Testis (tissue), 3 donors: ENCODE data around the gene CENPO. TPM values are rescaled to one million over a fixed set of nuclear protein-coding genes. Genes with fewer than 3 reads are reported as not detected.

Experiments
- DNase-seq: peaks from one replicate; pipeline ENCODE4 v3.0.0-alpha.2; 2019
- H3K27ac ChIP-seq, 2 donors: fragments of 200-600 bp; sonication (generic); one replicate each; pipeline ENCODE4 v1.5.1; 2019
- H3K27me3 ChIP-seq: fragments of 200-600 bp; sonication (generic); one replicate; pipeline ENCODE4 v1.5.1; 2019
- H3K36me3 ChIP-seq: fragments of 200-600 bp; sonication (generic); one replicate; pipeline ENCODE4 v1.5.1; 2017; ENCODE audit warnings: low read depth; ENCODE audit errors: missing control alignments
- H3K4me1 ChIP-seq: fragments of 200-600 bp; sonication (generic); one replicate; pipeline ENCODE4 v1.5.1; 2019
- H3K4me3 ChIP-seq, 2 donors: fragments of 200-600 bp; sonication (generic); one replicate each; pipeline ENCODE4 v1.5.1; 2017 to 2019
- H3K9me3 ChIP-seq: fragments of 200-600 bp; sonication (generic); one replicate; pipeline ENCODE4 v1.5.1; 2017
- CTCF ChIP-seq, 3 experiments: fragments of 450-650 bp in 2 of 3; fragments of 200-600 bp in 1 of 3; sonication (generic) in 1 of 3; IDR thresholded peaks; one replicate each; pipeline ENCODE4 v1.5.1; 2016 to 2019; ENCODE audit warnings: antibody characterized with exemption in 3 of 3, mild to moderate bottlenecking in 2 of 3, moderate library complexity in 1 of 3
- POLR2A ChIP-seq: fragments of 450-650 bp; IDR thresholded peaks from one replicate; pipeline ENCODE4 v1.6.1; 2017; ENCODE audit warnings: antibody characterized with exemption, mild to moderate bottlenecking, moderate library complexity
- WGBS, 2 donors: methylation state at CpG; one replicate each; pipeline ENCODE4 v1.1.5; 2018; 5-methylcytosine and 5-hydroxymethylcytosine counted together
- intact Hi-C: fragments of 100-400 bp; cut with DNase I; formaldehyde crosslinking; loops from one replicate; pipeline ENCODE4 v1.15.1; 2023; ENCODE audit warnings: low total_unique reads
- polyA plus RNA-seq: library from polyadenylated mRNA; stranded (reverse); fragments of 350-450 nt; fragmentation: Illumina TruSeq; extraction: RNeasy Lipid Tissue Mini Kit (QIAGEN cat#74804); gene quantifications from one replicate; pipeline ENCODE4 v1.2.3, GENCODE V29; 2014; ENCODE audit warnings: low read depth, low replicate concordance; ENCODE audit not compliant: insufficient read depth
- total RNA-seq, 2 donors: library from RNA; depleted of rRNA; stranded (reverse); fragments of >200 nt; gene quantifications; one replicate each; pipeline ENCODE4 v1.2.3, GENCODE V29; 2016

The CENPO gene
- total and polyA plus RNA-seq, 3 donors from 2014 or later = 27.1 to 41.2 (median 32.8) TPM

GRCh38 chr2:24842081-24843050 lies 49.1 kb downstream of the CENPO start:
- Histone ChIP-seq H3K4me1 (no peaks in the 10 kb centered on the region), H3K4me3 (no peak overlapping the region), H3K9me3 (no peaks in the 10 kb centered on the region), H3K27ac (no peak overlapping the region), H3K36me3 (no peaks in the 10 kb centered on the region), H3K27me3 (no peaks in the 10 kb centered on the region)
- TF ChIP-seq POLR2A (no peak), CTCF (IDR thresholded peaks at IDR 0.05) (no peak)
- intact Hi-C loops = no loop called here
- 96% methylated on average over 34 to 39 of the region's 39 CpGs for WGBS, 2 donors
- no peak for DNase-seq

- no peak overlapping the region for H3K27ac ChIP-seq
- H3K4me3 ChIP-seq = no peak overlapping the region
- no peaks in the 10 kb centered on the region for H3K27me3 ChIP-seq
- intact Hi-C loops = no loop called here
- WGBS, 2 donors = 94 to 98% methylated on average over 12 of the region's 12 CpGs
- H3K4me1 ChIP-seq = no peaks in the 10 kb centered on the region
- no peaks in the 10 kb centered on the region for H3K36me3 ChIP-seq
- no peak for DNase-seq
- TF ChIP-seq CTCF (IDR thresholded peaks at IDR 0.05) (no peak), POLR2A (no peak)
- no peaks in the 10 kb centered on the region for H3K9me3 ChIP-seq
These were observed 50.2 kb downstream of the CENPO start for GRCh38 chr2:24843330-24843860.

DNA sequence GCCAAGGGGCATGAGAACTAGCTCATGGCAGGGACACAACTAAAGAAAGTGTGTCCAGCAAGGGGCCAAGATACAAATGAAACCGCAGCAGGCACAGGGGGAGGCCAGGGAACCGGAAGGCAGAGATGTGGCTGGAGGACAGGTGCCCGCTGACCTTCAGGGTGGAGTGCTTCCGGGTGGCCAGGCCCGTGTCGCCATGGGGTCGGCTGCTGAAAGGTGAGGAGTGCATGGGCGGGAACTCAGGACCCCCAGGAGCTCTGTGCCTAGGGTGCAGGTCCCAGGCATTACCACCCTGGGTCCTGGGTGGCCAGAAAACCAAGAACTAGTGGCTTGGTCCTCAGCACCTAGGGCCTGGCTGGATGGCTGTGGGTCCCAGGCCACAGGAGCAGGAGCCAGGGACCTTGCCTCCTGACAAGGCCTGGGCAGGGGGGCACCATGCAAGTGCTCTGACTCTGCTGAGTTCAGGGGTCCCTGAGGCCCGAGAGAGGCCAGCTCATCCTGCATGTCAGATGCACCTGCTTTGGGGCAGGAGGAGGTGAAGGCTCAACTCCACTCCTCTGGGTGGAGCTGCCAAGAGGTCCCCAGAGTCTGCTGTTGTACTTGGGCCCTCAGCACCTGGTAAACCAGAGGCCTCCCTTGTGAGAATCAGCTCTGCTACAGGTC lies 50.9 kb downstream of the CENPO start:
- Histone ChIP-seq H3K36me3 (no peaks in the 10 kb centered on the region), H3K4me3 (no peak overlapping the region), H3K27ac (no peak overlapping the region), H3K27me3 (no peaks in the 10 kb centered on the region), H3K4me1 (no peaks in the 10 kb centered on the region), H3K9me3 (no peaks in the 10 kb centered on the region)
- TF ChIP-seq CTCF (IDR thresholded peaks at IDR 0.05) (no peak), POLR2A (no peak)
- DNase-seq = no peak
- WGBS, 2 donors = 95 to 97% methylated on average over 8 of the region's 9 CpGs
- intact Hi-C loops = no loop called here

GRCh38 chr2:24845691-24846090 lies 52.5 kb downstream of the CENPO start:
- Histone ChIP-seq H3K27me3 (no peaks in the 10 kb centered on the region), H3K4me1 (peaks cover 9% of the 10 kb centered on the region), H3K9me3 (no peaks in the 10 kb centered on the region), H3K27ac (no peak overlapping the region), H3K4me3 (no peak overlapping the region), H3K36me3 (no peaks in the 10 kb centered on the region)
- TF ChIP-seq POLR2A = no peak
- TF ChIP-seq CTCF (IDR thresholded peaks at IDR 0.05) = no peak
- 84 to 92% methylated on average over 5 of the region's 5 CpGs for WGBS, 2 donors
- intact Hi-C loops = no loop called here
- DNase-seq = no peak
